Parathyroid adenoma (tissue), 2 donors: Measurements from ENCODE around the gene ZNF175.

ENCODE experiments used
- H2AFZ ChIP-seq: fragments of 300-600 bp; sonication (generic); one replicate; pipeline ENCODE4 v1.7.0; 2017; ENCODE audit warnings: antibody characterized with exemption, mild to moderate bottlenecking
- H3K27ac ChIP-seq: fragments of 300-600 bp; sonication (generic); one replicate; pipeline ENCODE4 v1.7.0; 2017
- H3K27me3 ChIP-seq: fragments of 300-600 bp; sonication (generic); one replicate; pipeline ENCODE4 v1.7.0; 2017; ENCODE audit warnings: low read length; ENCODE audit not compliant: control insufficient read depth, insufficient read depth
- H3K36me3 ChIP-seq: fragments of 300-600 bp; sonication (generic); one replicate; pipeline ENCODE4 v1.7.0; 2017; ENCODE audit warnings: low read length; ENCODE audit not compliant: control insufficient read depth, insufficient read depth
- H3K4me1 ChIP-seq: fragments of 300-600 bp; sonication (generic); one replicate; pipeline ENCODE4 v1.7.0; 2017; ENCODE audit warnings: control low read depth
- H3K4me2 ChIP-seq: fragments of 300-600 bp; sonication (generic); one replicate; pipeline ENCODE4 v1.7.0; 2017; ENCODE audit warnings: low read length
- H3K4me3 ChIP-seq: fragments of 300-600 bp; sonication (generic); one replicate; pipeline ENCODE4 v1.7.0; 2017; ENCODE audit warnings: low read depth, low read length
- H3K79me2 ChIP-seq: fragments of 300-600 bp; sonication (generic); one replicate; pipeline ENCODE4 v1.7.0; 2017; ENCODE audit warnings: control low read depth
- H3K9ac ChIP-seq: fragments of 300-600 bp; sonication (generic); one replicate; pipeline ENCODE4 v1.7.0; 2017; ENCODE audit warnings: mild to moderate bottlenecking
- H3K9me3 ChIP-seq: fragments of 300-600 bp; sonication (generic); one replicate; pipeline ENCODE4 v1.7.0; 2017; ENCODE audit warnings: low read length; ENCODE audit not compliant: control insufficient read depth
- CTCF ChIP-seq: fragments of 300-600 bp; sonication (generic); IDR thresholded peaks from one replicate; pipeline ENCODE4 v1.7.0; 2017; ENCODE audit warnings: antibody characterized with exemption, mild to moderate bottlenecking
- donor health status: primary hyperparathyroidism.

Gene ZNF175

GRCh38 chr19:51632126-51632525, 61.0 kb downstream of the ZNF175 start:
- no peak for TF ChIP-seq CTCF

GRCh38 chr19:51637362-51637978, 66.4 kb downstream of the ZNF175 start:
- Histone ChIP-seq H3K9me3 (no peaks in the 10 kb centered on the region), H3K4me3 (peak overlapping the region; percentile 6), H3K36me3 (no peaks in the 10 kb centered on the region), H2AFZ (no peak overlapping the region), H3K4me1 (peaks cover 25% of the 10 kb centered on the region), H3K4me2 (no peak overlapping the region), H3K27me3 (no peaks in the 10 kb centered on the region), H3K79me2 (no peaks in the 10 kb centered on the region), H3K27ac (no peak overlapping the region), H3K9ac (no peak overlapping the region)
- TF ChIP-seq CTCF: peak; percentile 51

More at GRCh38 chr19:51632126-51632525, 61.0 kb downstream of the ZNF175 start:
- H3K27ac ChIP-seq: peak overlapping the region; percentile 93
- H3K4me1 ChIP-seq: peaks cover 39% of the 10 kb centered on the region
- no peaks in the 10 kb centered on the region for H3K9me3 ChIP-seq
- H3K9ac ChIP-seq: no peak overlapping the region
- H3K4me2 ChIP-seq: peak overlapping the region; percentile 79
- H3K36me3 ChIP-seq: no peaks in the 10 kb centered on the region
- H3K79me2 ChIP-seq: peaks cover 18% of the 10 kb centered on the region
- no peaks in the 10 kb centered on the region for H3K27me3 ChIP-seq
- H3K4me3 ChIP-seq: peak overlapping the region; percentile 58
- H2AFZ ChIP-seq: no peak overlapping the region

GRCh38 chr19:51639916-51640315, 68.8 kb downstream of the ZNF175 start:
- H3K9me3 ChIP-seq: no peaks in the 10 kb centered on the region
- peak overlapping the region; percentile 42 for H3K4me3 ChIP-seq
- H3K27me3 ChIP-seq: no peaks in the 10 kb centered on the region
- H3K79me2 ChIP-seq: no peaks in the 10 kb centered on the region
- peak overlapping the region; percentile 37 for H3K27ac ChIP-seq
- H3K9ac ChIP-seq: no peak overlapping the region
- no peak for TF ChIP-seq CTCF
- H3K4me1 ChIP-seq: peaks cover 35% of the 10 kb centered on the region
- H3K36me3 ChIP-seq: no peaks in the 10 kb centered on the region
- peak overlapping the region; percentile 18 for H2AFZ ChIP-seq
- H3K4me2 ChIP-seq: peak overlapping the region; percentile 19

- TF ChIP-seq CTCF: no peak
- H2AFZ ChIP-seq: peak overlapping the region; percentile 18
- H3K27me3 ChIP-seq: no peaks in the 10 kb centered on the region
- peak overlapping the region; percentile 42 for H3K4me3 ChIP-seq
- H3K36me3 ChIP-seq: no peaks in the 10 kb centered on the region
- H3K9me3 ChIP-seq: no peaks in the 10 kb centered on the region
- H3K79me2 ChIP-seq: no peaks in the 10 kb centered on the region
- H3K4me2 ChIP-seq: peak overlapping the region; percentile 50
- H3K4me1 ChIP-seq: peaks cover 37% of the 10 kb centered on the region
- H3K27ac ChIP-seq: peak overlapping the region; percentile 37
- H3K9ac ChIP-seq: no peak overlapping the region
These were observed 69.3 kb downstream of the ZNF175 start for GRCh38 chr19:51640386-51640785.

- peak overlapping the region; percentile 44 for H3K4me3 ChIP-seq
- H3K9me3 ChIP-seq: no peaks in the 10 kb centered on the region
- H3K4me1 ChIP-seq: peaks cover 29% of the 10 kb centered on the region
- no peak overlapping the region for H2AFZ ChIP-seq
- H3K9ac ChIP-seq: no peak overlapping the region
- no peak for TF ChIP-seq CTCF
- no peaks in the 10 kb centered on the region for H3K36me3 ChIP-seq
- H3K4me2 ChIP-seq: peak overlapping the region; percentile 50
- H3K27me3 ChIP-seq: no peaks in the 10 kb centered on the region
- no peaks in the 10 kb centered on the region for H3K79me2 ChIP-seq
- no peak overlapping the region for H3K27ac ChIP-seq
These were observed 70.6 kb downstream of the ZNF175 start for GRCh38 chr19:51641648-51642047.
